Stimulated activated CD4-positive, alpha-beta T cell treated with anti-CD3 and anti-CD28 coated beads, TNF-alpha, amount 100 ng/mL, for 24 hours (primary cell): ENCODE measurements around the gene FGB.
A peak's percentile ranks its signal among the peaks of the same experiment; 100 is the strongest.
"Not testable (repeated sequence)": the region's sequence is repeated elsewhere in the genome, so short reads cannot be mapped to it uniquely, and the experiment has no call there.

Source experiments
- DNase-seq, 3 experiments: peaks; one replicate each; pipeline ENCODE4 v3.0.0-alpha.2; 2020; ENCODE audit warnings: low read depth in 3 of 3

Gene FGB

GRCh38 chr4:154597281-154597680 is 34.5 kb downstream of the FGB start:
- not testable (repeated sequence) for DNase-seq

GRCh38 chr4:154597798-154598774 is 35.3 kb downstream of the FGB start:
- DNase-seq = no peak

- DNase-seq = no peak
Observed at GRCh38 chr4:154602404-154603020, 39.7 kb downstream of the FGB start.

- DNase-seq = no peak
Observed at GRCh38 chr4:154603033-154603943, 40.5 kb downstream of the FGB start.

- no peak for DNase-seq
Observed at GRCh38 chr4:154604696-154605200, 41.9 kb downstream of the FGB start.

GRCh38 chr4:154606728-154607723 is 44.2 kb downstream of the FGB start:
- no peak for DNase-seq

GRCh38 chr4:154608361-154609252 is 45.8 kb downstream of the FGB start:
- DNase-seq = no peak

GRCh38 chr4:154609532-154609931 is 46.7 kb downstream of the FGB start:
- DNase-seq = no peak

GRCh38 chr4:154610582-154610981 is 47.8 kb downstream of the FGB start:
- no peak for DNase-seq

GRCh38 chr4:154611833-154612232 is 49.0 kb downstream of the FGB start:
- DNase-seq = no peak

- DNase-seq = no peak
Observed at GRCh38 chr4:154612472-154613414, 49.9 kb downstream of the FGB start, which contains the start of gene FGG. Gene FGG, minus strand, starts transcription at chr4:154612656. Its CDS starts 47 bp downstream, at chr4:154612609.

- no peak for DNase-seq
Observed at GRCh38 chr4:154614306-154614705, 51.5 kb downstream of the FGB start.

- no peak for DNase-seq
Observed at GRCh38 chr4:154615211-154615610, 52.4 kb downstream of the FGB start.

GRCh38 chr4:154616287-154616686 is 53.5 kb downstream of the FGB start:
- no peak for DNase-seq

- no peak for DNase-seq
Observed at GRCh38 chr4:154616731-154617130, 53.9 kb downstream of the FGB start.

GRCh38 chr4:154617820-154618317 is 55.1 kb downstream of the FGB start:
- no peak for DNase-seq

- peak in 1 of 3 experiments; percentile 53 for DNase-seq
Observed at GRCh38 chr4:154618708-154619315, 56.0 kb downstream of the FGB start.

GRCh38 chr4:154620111-154620510 is 57.3 kb downstream of the FGB start:
- DNase-seq = no peak
